NCI-H526 (cell line): Measurements from ENCODE around the gene SAMHD1.
A peak's percentile ranks its signal among the peaks of the same experiment; 100 is the strongest.
"Not testable (repeated sequence)": the region's sequence is repeated elsewhere in the genome, so short reads cannot be mapped to it uniquely, and the experiment has no call there.

Experiments
- DNase-seq, 2 experiments: peaks; one replicate each; lab custom pipeline; 2025; lab: John Stamatoyannopoulos, UW

Gene SAMHD1

GRCh38 chr20:36956016-36956415, 4.5 kb upstream of the SAMHD1 start:
- DNase-seq: no peak

DNA sequence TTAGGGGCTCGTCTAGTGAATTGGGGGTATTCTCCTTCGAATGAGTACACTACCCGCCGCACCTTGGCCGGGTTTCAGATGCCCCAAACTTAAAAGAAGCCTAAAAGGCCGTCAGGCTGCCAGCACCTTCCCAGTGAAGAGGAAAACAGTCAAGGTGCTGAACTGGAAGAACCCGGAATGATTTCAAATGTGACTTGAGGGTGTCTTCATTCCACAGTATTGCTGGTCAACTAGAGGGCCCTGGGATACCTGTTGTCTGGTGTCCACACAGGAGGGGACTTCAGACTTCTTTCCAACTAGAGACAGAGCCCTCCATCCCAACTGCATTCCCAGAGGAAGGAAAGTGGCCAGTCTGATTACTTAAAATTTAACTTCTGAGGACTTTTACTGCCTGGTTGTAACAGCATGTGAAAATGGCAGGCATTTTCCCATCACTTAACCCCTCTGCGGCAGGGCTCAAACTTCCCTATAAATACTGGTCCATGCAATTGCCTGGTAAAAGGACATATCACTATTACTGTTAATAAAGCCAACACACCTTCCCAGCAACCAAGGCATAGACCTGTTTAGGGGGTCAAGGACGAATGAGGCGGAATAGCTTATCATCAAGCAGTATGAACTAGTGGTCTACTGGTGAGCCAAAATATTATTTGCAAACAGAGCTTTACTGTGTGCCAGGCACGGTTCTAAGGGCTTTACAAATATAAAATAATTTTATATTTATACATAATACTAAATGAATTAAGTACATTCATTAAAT, 651 bp upstream of the SAMHD1 start:
- DNase-seq: no peak

- peak; percentile 12 to 47 for DNase-seq
Observed at GRCh38 chr20:36950414-36951197, 902 bp downstream of the SAMHD1 start.

- no peak for DNase-seq
Observed at GRCh38 chr20:36941401-36941835, 10.1 kb downstream of the SAMHD1 start.

DNA sequence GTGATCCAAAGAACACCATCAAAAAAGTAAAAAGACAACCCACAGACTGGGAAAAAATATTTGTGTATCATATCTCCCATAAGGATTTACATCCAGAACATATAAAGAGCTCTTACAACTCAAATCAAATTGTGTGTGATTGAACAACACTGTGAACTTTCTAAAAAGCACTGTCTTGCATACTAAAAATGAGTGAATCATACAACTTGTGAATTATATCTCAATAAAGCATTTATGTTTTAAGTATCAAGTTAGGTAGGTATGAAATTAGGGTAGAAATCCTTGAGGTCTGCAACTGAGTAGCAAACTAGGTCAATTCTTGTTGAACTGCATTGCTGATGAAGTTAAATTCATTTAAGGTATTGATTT, 14.1 kb downstream of the SAMHD1 start:
- no peak for DNase-seq

DNA sequence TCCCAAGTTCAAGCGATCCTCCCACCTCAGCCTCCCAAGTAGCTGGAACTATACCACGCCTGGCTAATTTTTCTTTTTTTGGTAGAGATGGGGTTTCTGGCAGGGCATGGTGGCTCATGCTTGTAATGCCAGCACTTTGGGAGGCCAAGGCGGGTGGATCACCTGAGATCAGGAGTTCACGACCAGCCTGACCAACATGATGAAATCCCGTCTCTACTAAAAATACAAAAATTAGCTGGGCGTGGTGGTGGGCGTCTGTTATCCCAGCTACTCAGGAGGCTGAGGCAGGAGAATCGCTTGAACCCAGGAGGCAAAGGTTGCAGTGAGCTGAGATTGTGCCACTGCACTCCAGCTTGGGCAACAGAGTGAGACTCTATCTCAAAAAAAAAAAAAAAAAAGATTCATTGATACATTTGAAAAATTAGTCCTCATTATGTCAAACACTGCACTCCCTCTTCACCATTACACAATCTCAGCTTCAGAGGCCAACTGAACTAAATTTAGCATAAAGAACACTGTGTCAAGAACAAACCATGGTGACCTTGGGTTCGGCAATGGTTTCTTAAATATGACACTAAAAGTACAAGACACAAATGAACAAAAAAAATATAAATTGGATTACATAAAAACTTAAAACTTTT, 14.6 kb downstream of the SAMHD1 start:
- DNase-seq: not testable (repeated sequence)

DNA sequence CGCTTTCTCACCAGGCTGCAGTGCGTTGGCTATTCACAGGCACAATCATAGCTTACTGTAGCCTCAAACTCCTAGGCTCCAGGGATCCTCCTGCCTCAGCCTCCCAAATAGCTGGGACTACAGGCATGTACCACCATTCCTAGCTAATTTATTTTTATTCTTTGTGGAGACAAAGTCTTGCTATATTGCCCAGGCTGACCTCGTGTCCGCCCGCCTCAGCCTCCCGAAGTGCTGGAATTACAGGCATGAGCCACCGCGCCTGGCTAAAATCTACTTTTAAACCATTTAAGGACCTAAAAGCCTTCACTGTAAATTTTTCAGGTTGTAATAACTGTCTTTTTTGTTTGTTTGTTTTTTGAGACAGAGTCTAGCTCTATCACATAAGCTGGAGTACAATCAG, 15.2 kb downstream of the SAMHD1 start:
- no peak for DNase-seq

GRCh38 chr20:36933571-36933970, 17.9 kb downstream of the SAMHD1 start:
- not testable (repeated sequence) for DNase-seq

DNA sequence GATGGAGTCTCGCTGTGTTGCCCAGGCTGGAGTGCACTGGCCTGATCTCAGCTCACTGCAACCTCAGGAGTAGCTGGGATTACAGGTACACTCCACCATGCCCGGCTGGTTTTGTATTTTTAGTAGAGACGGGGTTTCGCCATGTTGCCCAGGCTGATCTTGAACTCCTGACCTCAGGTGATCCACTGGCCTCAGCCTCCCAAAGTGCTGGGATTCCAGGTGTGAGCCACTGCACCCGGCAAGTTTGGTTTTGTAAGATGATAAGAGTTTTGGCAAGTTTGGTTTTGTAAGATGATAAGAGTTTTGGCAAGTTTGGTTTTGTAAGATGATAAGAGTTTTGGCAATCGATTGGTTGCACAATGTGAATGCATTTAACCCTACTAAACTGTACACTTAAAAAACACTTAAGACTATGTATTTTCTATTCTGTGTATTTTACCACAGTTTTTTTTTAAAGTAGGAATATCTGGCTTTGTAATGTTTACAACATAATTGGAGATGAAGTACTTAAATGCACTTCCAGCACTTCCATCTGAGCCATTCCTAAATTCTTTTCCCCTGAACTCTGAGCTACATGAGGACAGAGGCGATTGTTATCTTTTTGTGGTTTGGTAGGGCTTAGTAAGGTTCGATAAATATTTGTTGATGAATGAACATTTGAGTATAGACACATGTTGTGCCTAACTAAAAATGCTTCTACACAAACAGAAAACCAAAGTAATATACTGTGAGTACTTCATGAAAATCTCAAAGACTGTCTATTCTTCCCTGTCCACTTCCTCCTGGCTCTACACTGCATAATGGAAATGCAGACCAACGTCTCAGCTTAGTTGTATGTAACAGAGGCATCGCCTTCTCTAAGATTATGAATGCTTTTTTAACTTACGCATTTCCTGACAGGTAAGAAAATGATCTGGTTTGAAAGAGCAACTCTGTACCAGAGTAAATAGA, 18.8 kb downstream of the SAMHD1 start:
- DNase-seq: no peak

GRCh38 chr20:36932067-36932466, 19.4 kb downstream of the SAMHD1 start:
- DNase-seq: not testable (repeated sequence)

DNA sequence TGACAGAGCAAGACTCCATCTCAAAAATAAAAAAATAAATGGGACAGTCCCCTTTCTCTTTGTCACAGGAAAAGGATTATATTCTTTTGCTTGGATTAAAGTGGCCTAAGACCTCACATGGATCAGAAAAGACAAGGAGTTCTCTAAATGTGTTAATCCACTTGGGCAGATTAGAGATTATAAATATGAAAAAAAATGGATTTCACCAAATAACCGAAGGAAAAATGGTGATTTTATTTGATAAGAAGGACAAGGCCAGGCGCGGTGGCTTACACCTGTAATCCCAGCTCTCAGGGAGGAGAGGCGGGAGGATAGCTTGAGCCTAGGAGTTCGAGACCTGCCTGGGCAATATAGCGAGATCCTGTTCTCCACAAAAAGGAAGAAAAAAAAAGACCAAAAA, 21.8 kb downstream of the SAMHD1 start:
- no peak for DNase-seq

GRCh38 chr20:36929290-36929689, 22.2 kb downstream of the SAMHD1 start:
- no peak for DNase-seq

DNA sequence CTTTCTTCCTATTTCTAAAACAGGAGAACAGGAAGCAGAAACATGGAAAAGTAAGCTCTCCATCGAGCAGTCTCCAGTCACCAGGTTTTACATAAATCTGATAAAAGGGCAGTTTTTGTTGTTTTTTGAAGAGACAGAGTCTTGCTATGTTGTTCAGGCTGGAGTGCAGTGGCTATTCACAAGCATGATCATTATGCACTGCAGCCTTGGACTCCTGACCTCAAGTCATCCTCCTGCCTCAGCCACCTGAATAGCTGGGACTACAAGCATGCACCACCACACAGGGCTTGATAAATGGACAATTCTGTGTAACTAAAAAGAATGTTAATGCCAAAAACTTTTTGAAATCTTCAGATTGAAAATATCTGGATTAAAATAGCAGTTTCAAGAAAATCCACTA, 23.8 kb downstream of the SAMHD1 start:
- no peak for DNase-seq

DNA sequence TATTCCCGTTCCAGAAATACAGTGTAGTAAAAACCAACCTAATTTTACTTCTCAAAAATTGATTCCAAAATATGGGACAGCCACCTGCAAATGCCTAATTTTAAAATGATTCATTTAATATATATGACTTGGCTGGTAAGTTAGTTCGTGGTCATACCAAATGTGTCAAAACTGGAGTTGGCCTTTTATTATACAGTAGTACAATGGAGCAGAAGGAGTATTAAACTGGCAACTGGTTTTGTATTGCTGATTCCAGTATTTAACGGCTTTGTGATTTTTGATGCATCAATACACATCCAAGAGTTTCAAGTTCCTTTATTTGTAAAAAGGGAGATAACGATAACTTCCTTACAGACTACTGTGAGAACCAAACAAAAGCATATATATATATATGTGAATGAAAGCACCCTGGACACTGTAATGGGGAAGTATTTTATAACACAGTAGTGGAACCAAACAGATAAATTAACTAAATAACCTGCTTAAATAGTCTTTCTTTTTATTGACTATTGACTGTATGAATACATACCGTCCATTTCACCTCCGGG, 24.8 kb downstream of the SAMHD1 start:
- no peak for DNase-seq

GRCh38 chr20:36925234-36925633, 26.3 kb downstream of the SAMHD1 start:
- no peak for DNase-seq

GRCh38 chr20:36924167-36925045, 27.1 kb downstream of the SAMHD1 start:
- no peak for DNase-seq

GRCh38 chr20:36920334-36920730, 31.2 kb downstream of the SAMHD1 start:
- no peak for DNase-seq

DNA sequence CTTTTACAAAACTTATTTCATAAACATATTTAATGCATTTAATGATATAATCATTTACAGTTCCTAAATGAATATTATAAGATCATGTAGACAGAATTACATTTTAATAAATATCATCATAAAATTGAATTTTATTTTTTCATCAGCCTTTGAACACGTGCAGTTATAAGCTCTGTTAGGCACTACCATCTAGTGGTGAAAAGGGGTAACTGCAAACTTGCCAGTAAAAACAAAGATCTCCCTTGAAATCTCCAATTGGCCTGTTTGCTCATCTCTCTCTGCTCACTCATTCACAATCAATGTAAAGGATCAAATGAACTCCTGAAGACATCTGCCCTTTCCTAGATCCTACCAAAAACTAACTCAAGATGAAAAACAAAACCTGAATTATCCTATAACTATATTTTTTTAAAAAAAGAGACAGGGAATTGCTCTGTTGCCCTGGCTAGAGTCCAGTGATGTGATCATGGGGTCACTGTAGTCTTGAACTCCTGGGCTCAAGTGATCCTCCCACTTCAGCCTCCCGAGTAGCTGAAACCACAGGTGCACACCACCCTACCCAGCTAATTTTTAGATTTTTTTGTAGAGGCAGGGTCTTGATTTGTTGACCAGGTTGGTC, 31.7 kb downstream of the SAMHD1 start:
- peak; percentile 36 to 68 for DNase-seq

DNA sequence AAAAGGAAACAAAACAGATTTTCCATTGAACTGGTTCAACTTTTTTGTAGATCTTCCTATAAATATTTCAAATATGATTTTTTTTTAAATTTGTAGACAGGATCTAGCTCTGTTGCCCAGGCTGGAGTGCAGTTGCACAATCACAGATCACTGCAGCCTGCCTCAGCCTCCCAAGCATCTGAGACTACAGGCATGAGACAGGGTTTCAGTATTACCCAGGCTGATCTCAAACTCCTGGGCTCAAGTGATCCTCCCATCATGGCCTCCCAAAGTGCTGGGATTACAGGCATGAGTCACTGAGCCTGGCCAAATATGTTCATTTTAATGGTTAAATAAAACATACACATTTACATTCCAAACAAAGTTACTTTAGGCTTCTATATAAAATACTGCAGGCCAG, 33.6 kb downstream of the SAMHD1 start:
- DNase-seq: no peak

- DNase-seq: no peak
Observed at GRCh38 chr20:36917240-36917639, 34.3 kb downstream of the SAMHD1 start.
